DMS53 treated with DMSO at 0.1 percent for 48 hours (cell line): Measurements from ENCODE around the gene PPP2R5A.
A peak's percentile ranks its signal among the peaks of the same experiment; 100 is the strongest.
"Not testable (repeated sequence)": the region's sequence is repeated elsewhere in the genome, so short reads cannot be mapped to it uniquely, and the experiment has no call there.

Experiments used
- DNase-seq: peaks from one replicate; lab custom pipeline; 2025; ENCODE audit not compliant: unreplicated experiment; lab: John Stamatoyannopoulos, UW

PPP2R5A gene

DNA sequence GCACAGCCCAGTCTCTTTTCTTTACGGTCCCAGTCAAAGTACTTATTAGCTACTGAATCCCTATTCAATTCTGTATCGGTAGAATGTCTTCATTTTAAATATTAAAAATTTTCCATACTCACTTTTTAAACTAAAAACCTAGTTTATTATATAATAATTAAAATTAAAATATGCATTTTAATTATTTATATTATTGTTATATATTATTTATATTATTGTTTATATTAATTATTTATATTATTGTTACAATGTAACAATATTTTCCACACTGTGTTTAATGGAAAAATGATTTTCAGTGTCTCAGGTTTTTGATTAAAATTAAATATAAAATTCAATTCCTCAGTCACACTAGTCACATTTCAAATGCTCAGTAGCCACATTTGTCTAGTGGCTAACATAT, 18.2 kb upstream of the PPP2R5A start:
- no peak for DNase-seq

DNA sequence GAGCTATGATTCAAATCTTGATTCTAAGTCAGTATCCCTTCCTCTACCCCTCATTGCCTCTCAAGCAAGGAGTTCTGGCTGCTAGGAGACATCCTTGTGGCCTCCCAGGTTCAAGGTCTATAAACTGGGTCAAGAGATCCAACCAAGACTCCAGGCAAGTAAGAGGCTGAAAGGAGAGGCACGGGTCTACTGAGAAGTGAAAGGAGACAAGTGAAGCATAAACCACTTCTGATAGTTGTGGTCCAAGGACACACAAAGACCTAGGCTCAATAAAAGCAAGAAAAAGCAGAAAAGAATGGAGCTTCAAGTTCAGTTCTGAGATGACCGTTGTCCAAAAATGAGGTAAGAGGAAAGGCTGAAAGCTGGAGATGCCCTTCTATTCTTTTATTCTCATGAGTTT, 17.8 kb upstream of the PPP2R5A start:
- DNase-seq = no peak

GRCh38 chr1:212269306-212269705, 15.9 kb upstream of the PPP2R5A start:
- DNase-seq = no peak

DNA sequence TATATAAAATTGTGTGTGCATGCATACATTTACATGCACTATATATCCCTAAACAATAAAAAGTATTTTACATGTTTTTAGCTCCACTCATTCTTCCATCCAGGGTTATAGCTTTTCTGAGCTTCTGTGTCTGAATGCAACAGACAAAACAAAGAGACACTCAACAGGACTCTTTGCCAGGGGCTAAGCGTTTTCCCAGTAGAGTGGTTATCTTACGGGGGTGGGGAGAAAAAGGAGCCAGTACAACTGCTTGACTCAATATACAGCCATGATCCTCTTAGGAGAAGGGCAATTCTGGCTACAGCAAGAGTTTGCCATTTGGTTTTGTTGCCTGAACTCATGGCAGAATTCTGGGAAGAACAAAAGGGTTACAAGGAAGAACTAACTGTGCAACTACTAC, 14.6 kb upstream of the PPP2R5A start:
- DNase-seq = no peak

- no peak for DNase-seq
These were observed 14.0 kb upstream of the PPP2R5A start for GRCh38 chr1:212271234-212271633.

- no peak for DNase-seq
These were observed 13.3 kb upstream of the PPP2R5A start for GRCh38 chr1:212271823-212272485.

DNA sequence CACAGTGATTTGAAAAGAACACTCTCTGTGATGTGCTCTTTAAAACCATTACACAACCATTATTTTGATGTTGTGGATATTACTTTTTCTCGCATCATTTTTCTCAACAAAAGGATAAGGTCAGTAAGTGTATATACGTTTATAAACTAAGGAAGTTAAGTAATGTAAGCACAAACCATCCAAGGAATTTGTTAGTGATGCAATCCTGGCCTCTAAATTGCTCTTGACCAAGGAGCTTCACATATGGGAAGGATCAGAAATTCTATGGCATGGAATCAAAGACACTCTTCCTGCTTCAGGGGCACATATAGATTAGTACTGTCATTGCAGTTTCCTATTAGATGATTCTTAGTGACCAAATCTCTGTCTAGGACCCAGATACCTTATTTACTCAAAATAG, 3.6 kb upstream of the PPP2R5A start:
- no peak for DNase-seq

DNA sequence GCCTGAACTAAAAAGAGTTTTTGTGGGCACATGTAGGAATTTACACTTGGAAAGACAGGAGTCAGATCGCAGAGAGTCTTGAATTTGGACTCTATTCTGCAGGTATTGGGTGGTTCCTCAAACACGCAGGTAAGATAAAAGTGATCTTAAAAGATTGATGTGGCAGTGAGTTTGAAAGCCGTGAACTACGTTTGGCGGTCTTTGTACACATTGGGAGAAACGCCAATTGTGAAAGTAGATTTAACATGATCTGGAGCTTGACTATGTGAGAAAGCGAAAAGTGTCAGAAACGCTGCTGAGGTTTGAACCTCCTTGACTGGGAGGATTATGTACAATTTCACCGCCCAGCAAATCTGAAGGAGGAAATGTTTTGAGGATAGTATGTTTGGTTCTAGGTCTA, 1.5 kb upstream of the PPP2R5A start:
- no peak for DNase-seq

DNA sequence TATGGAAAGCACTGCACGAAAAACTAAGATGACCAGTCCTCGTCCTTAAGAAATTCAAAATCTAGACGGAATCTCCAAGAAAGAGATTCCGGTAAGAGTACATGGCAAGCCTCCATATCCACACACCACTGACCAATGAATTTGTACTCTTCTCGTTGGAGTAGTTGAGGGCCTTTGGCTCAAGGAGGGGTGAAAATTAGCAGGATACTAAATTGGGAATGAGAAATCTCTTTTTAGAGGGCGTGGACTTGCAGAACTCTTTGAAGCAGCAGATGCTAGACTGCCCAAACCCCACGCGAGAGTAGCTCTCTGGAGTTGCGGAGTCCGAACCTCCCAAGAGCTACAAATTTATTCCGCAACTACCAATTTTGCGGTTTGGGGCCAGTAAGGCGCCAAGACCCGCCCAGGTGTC, 872 bp upstream of the PPP2R5A start:
- DNase-seq = no peak

DNA sequence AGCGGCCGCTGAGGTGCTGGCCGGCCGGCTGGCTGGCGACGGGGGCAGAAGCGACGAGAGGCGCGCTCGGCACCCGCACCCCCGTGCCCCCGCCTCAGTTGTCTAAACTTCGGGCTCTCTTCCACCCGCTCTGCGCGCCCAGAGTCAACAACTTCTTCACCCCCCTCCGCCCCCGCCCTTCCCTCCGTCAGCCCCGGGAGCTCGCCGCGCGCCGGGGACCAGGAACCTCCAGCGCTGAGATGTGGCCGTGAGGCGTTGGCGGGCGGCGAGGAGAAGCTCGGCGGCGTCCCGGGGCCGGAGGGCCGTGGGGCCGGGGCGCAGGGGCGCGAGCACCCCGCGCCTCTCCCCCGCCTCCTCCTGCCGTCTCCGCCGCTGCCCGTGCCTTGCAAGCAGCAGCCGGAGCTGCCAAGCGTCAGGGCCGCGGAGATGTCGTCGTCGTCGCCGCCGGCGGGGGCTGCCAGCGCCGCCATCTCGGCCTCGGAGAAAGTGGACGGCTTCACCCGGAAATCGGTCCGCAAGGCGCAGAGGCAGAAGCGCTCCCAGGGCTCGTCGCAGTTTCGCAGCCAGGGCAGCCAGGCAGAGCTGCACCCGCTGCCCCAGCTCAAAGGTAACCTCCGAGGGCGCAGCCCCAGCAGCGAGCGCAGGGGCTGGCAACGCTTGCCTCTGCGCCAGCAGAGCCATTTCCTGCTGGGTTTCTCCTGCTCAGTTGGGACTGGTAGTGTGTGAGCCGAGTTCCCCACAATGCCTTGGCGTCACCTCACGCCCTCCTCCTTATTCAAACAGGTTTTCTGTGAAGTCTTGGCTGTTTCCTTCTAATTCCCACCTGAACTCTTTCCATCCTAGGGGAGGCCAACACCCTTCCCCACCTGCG, 710 bp downstream of the PPP2R5A start:
- peak; percentile 78 for DNase-seq

DNA sequence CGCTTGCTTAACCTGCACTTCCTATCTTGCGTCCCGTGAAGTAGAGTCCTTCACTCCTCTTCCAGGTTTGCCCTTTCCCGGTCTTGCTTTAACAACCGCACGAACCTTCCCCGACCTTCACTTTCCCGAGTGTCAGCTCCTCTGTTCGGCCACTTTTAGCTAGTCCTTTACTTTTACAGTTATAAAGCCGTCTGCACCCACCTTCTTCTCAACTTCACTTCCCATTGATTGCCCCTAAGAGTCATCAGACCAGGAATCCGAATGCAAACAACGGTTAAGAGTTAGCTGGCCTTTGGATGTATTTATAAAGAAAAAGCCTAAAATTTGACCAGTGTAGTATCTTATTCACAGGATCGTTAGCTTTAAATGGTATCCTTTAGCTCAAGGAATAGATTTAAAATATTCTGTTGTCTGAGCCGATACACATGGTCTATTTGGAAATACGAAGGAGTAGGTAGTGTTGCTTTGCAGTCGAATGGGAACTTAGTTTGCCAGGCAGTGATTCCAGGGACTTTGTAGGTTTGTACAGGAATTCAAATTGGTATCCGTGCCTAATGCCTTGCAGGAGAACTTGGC, 1.4 kb downstream of the PPP2R5A start:
- peak; percentile 78 for DNase-seq

DNA sequence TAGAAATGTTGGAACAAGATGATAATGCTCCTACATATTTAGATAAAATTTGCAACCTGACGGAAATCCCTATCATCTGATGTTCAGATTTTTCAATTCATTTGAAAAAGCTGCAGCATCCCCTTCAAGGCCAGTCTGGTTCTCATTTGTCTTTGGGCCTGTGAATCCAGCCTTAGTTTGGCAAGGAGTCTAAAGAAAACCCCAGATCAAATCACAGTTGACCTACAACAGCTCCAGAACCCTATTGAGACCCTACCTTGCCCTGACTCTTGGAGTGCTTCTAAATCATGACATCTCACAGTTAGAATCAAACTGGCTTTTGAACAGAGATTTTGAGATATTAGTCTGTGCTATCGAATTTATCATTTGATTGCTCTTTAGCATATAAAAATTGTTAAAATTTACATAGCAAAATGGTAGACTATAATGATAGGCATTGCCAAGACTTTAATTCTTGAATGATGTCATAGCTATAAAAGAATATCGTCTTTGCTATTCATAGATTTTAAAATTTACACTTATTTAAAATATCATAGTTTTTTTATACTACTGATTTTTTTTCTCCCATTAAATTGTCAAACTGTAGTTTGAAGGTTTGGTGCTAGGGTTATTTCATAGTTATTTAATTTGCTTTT, 2.2 kb downstream of the PPP2R5A start:
- DNase-seq = no peak

GRCh38 chr1:212287995-212288394, 2.8 kb downstream of the PPP2R5A start:
- not testable (repeated sequence) for DNase-seq

DNA sequence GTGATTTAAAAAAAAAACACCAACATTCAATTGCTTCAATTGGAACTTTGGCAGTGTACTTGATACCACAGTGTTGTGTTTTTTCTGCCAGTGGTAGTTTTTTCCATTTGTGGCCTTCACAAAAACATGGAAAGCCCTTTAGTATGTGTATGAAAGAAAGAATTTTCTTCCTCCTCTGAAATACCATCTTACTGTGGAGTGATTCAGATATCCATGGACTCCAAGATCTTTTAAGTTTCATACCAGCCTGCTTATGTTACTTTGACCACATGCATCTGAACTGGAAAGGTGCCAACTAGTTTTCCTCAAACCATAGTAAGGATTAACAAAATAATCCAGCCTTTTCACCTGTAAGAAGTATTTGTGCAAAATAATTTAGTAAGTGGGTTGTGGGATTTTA, 3.4 kb downstream of the PPP2R5A start:
- no peak for DNase-seq

DNA sequence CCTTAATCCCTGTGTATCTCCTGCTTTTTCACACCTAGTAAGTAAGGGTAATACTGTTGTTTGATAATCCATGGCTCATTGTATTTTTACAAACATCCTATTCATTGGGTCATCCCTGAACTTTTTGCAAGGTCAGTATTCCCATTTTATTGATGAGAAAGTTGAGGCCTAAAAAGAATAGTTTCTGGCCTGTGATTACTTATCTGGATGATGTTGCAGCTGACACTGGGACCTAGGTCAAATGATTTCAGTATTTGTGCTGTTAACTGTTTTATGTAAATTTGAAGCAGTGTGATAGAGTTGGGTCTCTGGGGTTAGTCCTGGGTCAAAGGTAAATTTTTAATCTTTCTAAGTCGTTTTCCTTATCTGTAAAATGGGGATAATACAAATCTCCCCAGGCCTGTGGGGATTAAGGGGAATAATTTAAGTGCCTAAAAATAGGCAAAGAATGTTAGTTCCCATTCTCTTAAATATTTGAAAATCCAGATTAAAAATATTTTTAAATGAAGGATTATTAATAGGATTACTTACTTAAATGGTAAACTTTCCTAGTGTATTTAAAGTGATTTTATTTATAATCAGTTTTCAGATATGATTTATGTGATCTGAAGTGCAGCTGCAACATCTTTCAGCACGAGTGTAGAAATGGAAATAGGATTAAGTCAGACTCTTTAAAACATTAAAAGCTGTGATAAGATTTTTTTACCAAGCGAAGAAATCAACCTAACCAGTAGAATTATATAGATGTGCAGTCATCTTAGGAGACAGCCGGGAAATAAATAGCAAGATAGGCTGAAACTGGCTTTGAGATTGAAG, 4.3 kb downstream of the PPP2R5A start:
- DNase-seq = no peak

GRCh38 chr1:212290608-212291007, 5.4 kb downstream of the PPP2R5A start:
- peak; percentile 33 for DNase-seq

GRCh38 chr1:212291505-212292134, 6.4 kb downstream of the PPP2R5A start:
- peak; percentile 67 for DNase-seq

GRCh38 chr1:212292250-212293105, 7.3 kb downstream of the PPP2R5A start:
- no peak for DNase-seq

- DNase-seq = no peak
These were observed 8.4 kb downstream of the PPP2R5A start for GRCh38 chr1:212293579-212293978.
